MCF 10A (cell line): ENCODE measurements around the gene MRPS12. TPM values are rescaled to one million over a fixed set of nuclear protein-coding genes. Genes with fewer than 3 reads are reported as not detected.

ENCODE experiments used
- BruUV-seq: library from RNA; stranded (reverse); fragments of 400-500 nt; replicated peaks from 2 replicates; lab custom pipeline; 2021; lab: Mats Ljungman, UMichigan
- CTCF ChIA-PET: fragments of 300-600 bp; sonication (Branson Sonifier 250); formaldehyde crosslinking; extraction: SDS; loops from one replicate; lab custom pipeline; 2021; ENCODE audit warnings: antibody characterized with exemption, inconsistent platforms; lab: Yijun Ruan, JAX
- POLR2A ChIA-PET: fragments of 300-600, 350-650 bp; sonication (Branson Sonifier 250); formaldehyde crosslinking; extraction: SDS; loops from one replicate; lab custom pipeline; 2020; ENCODE audit warnings: antibody characterized with exemption, inconsistent platforms; lab: Yijun Ruan, JAX
- DNase-seq: peaks from one replicate; pipeline ENCODE4 v3.0.0-alpha.2; 2018; ENCODE audit not compliant: unreplicated experiment
- H3K27ac Mint-ChIP-seq: one replicate; pipeline ENCODE4 v1.8.0; 2022; ENCODE audit warnings: mild to moderate bottlenecking, low read depth, mixed read lengths; ENCODE audit not compliant: unreplicated experiment
- H3K27me3 Mint-ChIP-seq: one replicate; pipeline ENCODE4 v1.8.0; 2022; ENCODE audit warnings: mixed read lengths; ENCODE audit not compliant: insufficient read depth, unreplicated experiment
- H3K36me3 Mint-ChIP-seq: one replicate; pipeline ENCODE4 v1.8.0; 2022; ENCODE audit warnings: mild to moderate bottlenecking, moderate library complexity, mixed read lengths; ENCODE audit not compliant: insufficient read depth, unreplicated experiment
- H3K4me1 Mint-ChIP-seq: one replicate; pipeline ENCODE4 v1.8.0; 2022; ENCODE audit warnings: mixed read lengths; ENCODE audit not compliant: insufficient read depth, unreplicated experiment
- H3K4me3 Mint-ChIP-seq: one replicate; pipeline ENCODE4 v1.8.0; 2022; ENCODE audit warnings: mild to moderate bottlenecking, moderate library complexity, mixed read lengths; ENCODE audit not compliant: unreplicated experiment
- H3K9me3 Mint-ChIP-seq: one replicate; pipeline ENCODE4 v1.8.0; 2022; ENCODE audit warnings: mixed read lengths; ENCODE audit not compliant: unreplicated experiment
- intact Hi-C: fragments of 100-400 bp; cut with micrococcal nuclease; formaldehyde crosslinking; loops from 2 replicates; pipeline ENCODE4 v1.14.1; 2022
- total RNA-seq: library from RNA; stranded (reverse); gene quantifications from 2 replicates; pipeline ENCODE4 v1.2.3, GENCODE V29; 2022
- TF ChIP-seq, protein P1 (sequence below): fragments of 200-600 bp; IDR thresholded peaks from one replicate; pipeline ENCODE4 v1.8.0; 2022; ENCODE audit warnings: antibody characterized with exemption, mild to moderate bottlenecking; ENCODE audit not compliant: unreplicated experiment

Gene MRPS12
- total RNA-seq, 1 experiment from 2014 or later: 53.3 TPM

DNA sequence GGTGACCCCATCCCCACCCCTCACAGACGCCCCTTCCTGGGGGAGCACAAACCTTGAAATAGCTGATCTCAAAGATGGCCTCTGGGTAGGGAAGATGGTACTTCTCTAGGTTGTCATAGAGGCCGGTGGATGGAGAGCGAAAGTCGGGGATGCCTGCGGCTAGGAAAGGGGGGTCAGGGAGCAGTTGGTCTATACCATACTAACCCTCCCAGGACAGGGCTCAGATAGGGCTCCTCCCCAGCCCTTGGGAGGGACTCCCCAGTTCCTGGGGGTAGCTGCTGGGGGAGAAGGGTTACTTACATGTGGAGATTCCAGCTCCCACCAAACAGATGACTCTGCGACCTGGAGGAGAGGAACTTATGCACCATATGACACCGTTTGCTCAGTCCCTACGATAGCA lies 40.9 kb upstream of the MRPS12 start:
- Mint-ChIP-seq H3K4me3 (no peak overlapping the region), H3K27ac (no peak overlapping the region), H3K4me1 (no peaks in the 10 kb centered on the region), H3K36me3 (peaks cover 42% of the 10 kb centered on the region), H3K27me3 (no peaks in the 10 kb centered on the region), H3K9me3 (no peaks in the 10 kb centered on the region)
- POLR2A ChIA-PET: no interaction called here
- intact Hi-C loops: no loop called here
- TF ChIP-seq, protein P1, sequence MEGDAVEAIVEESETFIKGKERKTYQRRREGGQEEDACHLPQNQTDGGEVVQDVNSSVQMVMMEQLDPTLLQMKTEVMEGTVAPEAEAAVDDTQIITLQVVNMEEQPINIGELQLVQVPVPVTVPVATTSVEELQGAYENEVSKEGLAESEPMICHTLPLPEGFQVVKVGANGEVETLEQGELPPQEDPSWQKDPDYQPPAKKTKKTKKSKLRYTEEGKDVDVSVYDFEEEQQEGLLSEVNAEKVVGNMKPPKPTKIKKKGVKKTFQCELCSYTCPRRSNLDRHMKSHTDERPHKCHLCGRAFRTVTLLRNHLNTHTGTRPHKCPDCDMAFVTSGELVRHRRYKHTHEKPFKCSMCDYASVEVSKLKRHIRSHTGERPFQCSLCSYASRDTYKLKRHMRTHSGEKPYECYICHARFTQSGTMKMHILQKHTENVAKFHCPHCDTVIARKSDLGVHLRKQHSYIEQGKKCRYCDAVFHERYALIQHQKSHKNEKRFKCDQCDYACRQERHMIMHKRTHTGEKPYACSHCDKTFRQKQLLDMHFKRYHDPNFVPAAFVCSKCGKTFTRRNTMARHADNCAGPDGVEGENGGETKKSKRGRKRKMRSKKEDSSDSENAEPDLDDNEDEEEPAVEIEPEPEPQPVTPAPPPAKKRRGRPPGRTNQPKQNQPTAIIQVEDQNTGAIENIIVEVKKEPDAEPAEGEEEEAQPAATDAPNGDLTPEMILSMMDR: no peak
- BruUV-seq: no TSS peak
- DNase-seq: no peak
- CTCF ChIA-PET: interaction anchor here (0.6 kb wide), 1 partner anchor 625 kb away, joined by 3 read pairs; no protein-coding TSS in a partner anchor

DNA sequence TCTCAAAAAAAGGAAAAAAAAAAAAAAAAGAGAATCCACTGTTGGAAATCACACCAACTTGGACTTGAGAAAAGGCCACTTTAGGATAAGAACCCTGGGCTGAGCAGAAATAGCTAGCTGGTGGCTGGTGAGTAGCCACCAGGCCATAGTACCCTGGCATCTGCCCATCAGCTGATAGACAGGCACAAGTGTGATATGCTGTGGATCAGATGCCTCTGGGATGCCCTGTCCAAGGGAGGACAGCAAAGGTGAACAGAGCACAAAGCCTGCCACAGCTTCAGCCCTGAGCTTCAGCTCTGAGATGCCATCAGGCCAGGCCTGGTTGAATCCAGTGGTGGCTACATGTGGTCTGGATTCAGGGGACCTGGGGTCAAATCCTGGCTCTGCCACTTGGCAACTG lies 40.1 kb upstream of the MRPS12 start:
- DNase-seq: no peak
- Mint-ChIP-seq H3K4me3 (no peak overlapping the region), H3K9me3 (no peaks in the 10 kb centered on the region), H3K27me3 (no peaks in the 10 kb centered on the region), H3K27ac (no peak overlapping the region), H3K36me3 (peaks cover 35% of the 10 kb centered on the region), H3K4me1 (no peaks in the 10 kb centered on the region)
- CTCF ChIA-PET: interaction anchor here (0.6 kb wide), 1 partner anchor 8 kb away, joined by 3 read pairs; no protein-coding TSS in a partner anchor
- TF ChIP-seq, protein P1: no peak
- POLR2A ChIA-PET: interaction anchor here (0.6 kb wide), 1 partner anchor 42 kb away, joined by 3 read pairs; no protein-coding TSS in a partner anchor
- BruUV-seq: no TSS peak
- intact Hi-C loops: no loop called here

DNA sequence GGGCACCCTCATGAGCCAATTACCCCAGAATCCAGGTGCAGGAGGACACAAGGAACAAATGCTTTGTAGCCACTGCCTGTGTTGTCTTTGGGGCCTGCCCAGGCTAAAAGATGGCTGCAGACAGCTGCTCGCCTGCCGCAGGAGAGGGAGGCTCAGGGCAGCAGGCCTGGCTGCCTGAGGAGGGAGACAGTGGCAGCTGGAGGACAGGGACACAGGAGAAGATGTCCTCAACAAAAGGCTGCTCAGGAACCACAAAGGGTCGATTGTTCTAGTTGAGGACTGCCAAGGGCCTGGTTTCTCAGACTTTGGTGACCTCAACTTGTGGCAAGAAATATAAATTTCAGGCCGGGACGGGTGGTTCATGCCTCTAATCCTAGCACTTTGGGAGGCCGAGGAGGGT lies 39.0 kb upstream of the MRPS12 start:
- no TSS peak for BruUV-seq
- Mint-ChIP-seq H3K36me3 (peaks cover 30% of the 10 kb centered on the region), H3K9me3 (no peaks in the 10 kb centered on the region), H3K4me3 (no peak overlapping the region), H3K4me1 (no peaks in the 10 kb centered on the region), H3K27me3 (no peaks in the 10 kb centered on the region), H3K27ac (no peak overlapping the region)
- intact Hi-C loops: no loop called here
- TF ChIP-seq, protein P1: no peak
- POLR2A ChIA-PET: no interaction called here
- CTCF ChIA-PET: no interaction called here
- no peak for DNase-seq

DNA sequence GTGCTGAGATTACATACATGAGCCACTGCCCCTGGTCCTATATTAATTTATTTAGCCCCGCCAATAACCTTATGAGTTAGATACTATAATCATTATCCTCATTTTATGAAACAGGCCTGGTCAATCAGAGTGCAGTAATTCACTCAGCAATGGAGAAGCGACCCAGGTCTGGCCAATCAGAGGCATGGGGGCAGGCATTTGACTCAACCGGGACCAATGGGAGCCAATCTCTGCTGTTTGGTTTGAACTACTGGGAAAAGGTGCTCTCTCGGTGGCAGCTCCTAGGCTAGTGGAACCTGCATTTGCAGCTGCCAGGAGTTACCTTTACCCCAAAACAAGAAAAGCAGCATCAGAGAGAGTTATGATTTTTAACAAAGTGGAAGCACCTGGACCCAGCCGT lies 37.9 kb upstream of the MRPS12 start:
- no peak for DNase-seq
- Mint-ChIP-seq H3K36me3 (peaks cover 22% of the 10 kb centered on the region), H3K4me1 (peaks cover 7% of the 10 kb centered on the region), H3K9me3 (no peaks in the 10 kb centered on the region), H3K27ac (no peak overlapping the region), H3K27me3 (no peaks in the 10 kb centered on the region), H3K4me3 (no peak overlapping the region)
- CTCF ChIA-PET: no interaction called here
- no TSS peak for BruUV-seq
- TF ChIP-seq, protein P1: no peak
- intact Hi-C loops: no loop called here
- POLR2A ChIA-PET: no interaction called here
